HuH-7.5 (cell line): ENCODE data around the gene DMXL2.
"Not testable (repeated sequence)": the region's sequence is repeated elsewhere in the genome, so short reads cannot be mapped to it uniquely, and the experiment has no call there.

ENCODE experiments used
- DNase-seq: peaks from one replicate; pipeline ENCODE4 v3.0.0; 2011; ENCODE audit warnings: low spot score

Gene DMXL2

DNA sequence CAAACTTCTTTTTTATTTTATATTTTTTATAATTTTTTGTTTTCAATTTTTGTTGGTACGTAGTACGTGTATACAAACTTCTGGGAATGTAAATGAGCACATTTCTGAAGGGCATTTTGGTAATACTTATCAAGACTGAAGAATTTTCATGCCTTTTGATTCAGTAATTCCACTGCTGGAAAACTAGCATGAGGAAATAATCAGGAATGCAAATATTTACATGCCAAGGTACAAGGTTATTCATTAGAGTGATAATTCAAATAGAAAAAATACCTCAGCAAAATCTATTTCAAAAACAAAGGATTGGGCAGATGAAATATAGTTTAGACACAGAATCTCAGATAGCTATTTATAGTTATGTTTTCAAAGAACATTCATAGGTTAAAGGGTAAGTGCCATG lies 128.7 kb downstream of the DMXL2 start:
- DNase-seq = no peak

DNA sequence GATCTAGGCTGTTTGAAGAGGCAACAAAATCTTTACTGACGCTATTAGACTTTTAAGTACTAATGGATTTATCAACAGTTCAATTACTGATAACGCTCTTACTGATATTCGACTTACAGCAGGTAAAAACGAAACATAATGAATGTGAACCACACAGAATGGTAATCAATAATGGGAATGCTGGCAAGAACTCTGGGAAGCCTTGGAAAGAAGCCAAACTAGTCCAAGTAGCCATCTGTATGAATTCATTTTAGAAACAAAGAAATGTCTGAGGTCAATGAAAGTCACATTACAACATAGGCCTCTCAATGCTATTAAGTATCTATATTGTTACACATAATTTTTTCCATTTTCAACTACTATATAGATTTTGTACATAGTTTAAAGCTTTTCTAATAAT lies 130.0 kb downstream of the DMXL2 start:
- no peak for DNase-seq

DNA sequence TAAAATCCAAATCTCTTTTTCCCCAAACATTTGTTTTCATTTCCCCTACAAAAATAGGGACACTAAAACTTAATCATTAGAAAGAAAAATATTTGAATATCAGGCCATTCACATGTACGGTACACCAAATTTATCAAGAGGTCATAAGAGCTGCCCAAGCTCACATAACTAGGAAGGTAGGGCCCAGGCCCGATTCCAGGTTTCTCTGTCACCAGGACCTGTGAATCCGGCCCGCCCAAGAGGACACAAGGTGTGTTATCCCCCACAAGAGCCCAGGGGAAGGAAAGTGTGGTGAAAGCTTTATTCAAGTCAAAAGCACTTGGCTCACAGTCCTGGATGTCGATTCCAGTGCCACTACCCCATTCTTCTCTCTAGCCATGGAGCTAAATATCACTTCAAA lies 130.6 kb downstream of the DMXL2 start:
- DNase-seq = no peak

DNA sequence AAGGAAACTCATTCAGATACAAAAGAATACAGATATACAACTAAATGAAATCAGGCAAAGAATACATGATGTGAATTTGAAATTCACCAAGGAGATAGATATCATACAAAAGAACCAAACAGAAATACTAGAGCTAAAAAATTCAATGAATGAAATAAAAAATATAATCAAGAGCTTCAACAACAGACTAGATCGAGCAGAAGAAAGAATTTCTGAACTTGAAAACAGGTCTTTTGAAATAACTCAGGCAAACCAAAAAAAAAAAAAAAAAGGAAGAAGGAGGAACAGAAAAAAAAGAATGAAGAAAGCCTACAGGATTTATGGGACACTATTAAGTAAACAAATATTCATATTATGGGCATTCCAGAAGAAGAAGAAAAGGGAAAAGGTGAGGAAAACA lies 137.8 kb downstream of the DMXL2 start:
- no peak for DNase-seq

DNA sequence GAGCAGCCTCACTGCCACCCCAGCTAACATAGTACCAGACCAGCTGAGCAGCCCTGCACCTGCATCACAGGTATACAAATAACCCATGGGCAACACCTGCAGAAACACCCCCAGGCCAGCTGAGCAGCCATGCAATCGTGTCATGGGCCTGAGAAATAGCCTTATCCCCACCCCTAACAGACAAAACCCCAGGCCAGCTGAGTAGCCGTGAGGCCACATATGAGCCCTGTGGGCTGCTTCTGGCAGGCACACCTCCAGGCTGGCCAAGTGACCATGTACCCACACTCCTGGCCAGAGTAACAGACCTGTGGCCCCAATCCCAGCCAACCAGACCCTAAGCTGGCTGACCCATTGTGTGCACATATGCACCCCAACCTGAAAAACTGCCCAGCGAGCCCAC lies 138.6 kb downstream of the DMXL2 start:
- DNase-seq = no peak

DNA sequence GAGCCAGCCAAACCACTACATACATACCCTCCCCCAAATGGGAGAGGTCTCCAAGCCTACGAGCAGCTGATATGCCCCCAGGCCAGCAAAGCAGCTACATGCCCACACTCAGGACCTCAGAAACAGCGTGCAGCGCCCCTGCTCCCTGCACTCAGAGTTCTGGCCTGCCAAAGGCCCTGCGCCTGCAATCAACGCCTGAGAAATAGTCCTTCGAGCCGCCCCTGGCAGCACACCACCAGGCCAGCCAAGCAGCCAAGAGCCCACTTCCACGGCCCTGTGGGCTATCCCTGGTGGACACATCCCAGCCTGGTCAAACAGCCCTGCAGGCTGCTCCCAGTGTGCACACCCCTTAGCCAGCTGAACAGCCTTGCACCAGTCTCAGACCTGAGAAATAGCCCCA lies 139.1 kb downstream of the DMXL2 start:
- DNase-seq = no peak

DNA sequence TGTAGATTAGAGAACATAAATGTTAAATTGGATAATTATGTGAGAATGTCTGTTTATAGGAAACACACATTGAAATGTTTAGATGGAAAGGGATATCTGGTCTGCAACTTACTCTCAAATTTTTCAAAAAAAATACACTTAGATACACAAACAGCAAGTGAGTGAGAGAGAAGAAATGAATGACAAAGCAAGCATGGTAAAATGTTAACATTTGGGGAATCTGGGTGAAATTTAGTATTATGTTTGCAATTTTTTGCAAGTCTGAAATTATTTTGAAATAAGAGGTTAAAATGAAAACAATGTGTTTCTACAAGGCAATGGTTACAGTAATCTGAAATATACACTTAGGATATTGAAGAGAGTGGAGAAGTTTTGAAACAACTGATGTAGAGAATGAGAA lies 146.8 kb downstream of the DMXL2 start:
- no peak for DNase-seq

DNA sequence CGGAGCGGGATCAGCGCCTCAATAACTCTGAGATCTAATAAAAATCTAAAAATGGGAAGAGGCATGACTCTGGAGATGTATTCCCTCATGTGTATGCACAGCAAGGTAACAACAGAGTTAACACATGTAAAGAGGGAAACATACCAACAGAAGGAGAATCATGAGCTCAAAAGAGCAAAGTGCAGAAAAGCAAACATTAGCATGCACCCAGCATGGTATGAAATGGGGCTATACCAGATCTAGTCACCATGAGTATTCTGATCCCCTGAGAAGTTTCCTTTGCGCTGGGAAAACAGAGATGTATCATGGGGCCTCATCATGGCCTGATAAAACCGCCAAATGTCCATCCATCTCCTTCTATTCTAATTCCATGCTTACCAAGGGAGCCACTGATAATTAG lies 152.1 kb downstream of the DMXL2 start:
- DNase-seq = no peak

DNA sequence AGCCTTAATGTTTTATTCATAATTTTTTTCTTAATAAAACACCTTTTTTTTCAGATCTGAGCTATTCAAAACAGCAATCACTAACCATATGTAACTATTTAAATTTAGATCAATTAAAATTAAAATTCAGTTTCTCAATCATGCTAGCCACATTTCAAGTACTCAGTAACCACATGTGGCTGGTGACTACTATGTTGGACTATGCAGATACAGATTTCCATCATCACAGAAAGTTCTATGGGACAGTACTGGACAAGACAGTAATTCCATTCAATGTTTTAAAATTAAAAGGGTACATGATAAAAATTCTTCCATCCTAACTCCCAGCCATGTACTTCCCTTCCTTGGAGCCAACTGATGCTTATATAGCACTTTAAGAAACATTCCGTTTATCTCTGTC lies 161.8 kb downstream of the DMXL2 start:
- DNase-seq = no peak

DNA sequence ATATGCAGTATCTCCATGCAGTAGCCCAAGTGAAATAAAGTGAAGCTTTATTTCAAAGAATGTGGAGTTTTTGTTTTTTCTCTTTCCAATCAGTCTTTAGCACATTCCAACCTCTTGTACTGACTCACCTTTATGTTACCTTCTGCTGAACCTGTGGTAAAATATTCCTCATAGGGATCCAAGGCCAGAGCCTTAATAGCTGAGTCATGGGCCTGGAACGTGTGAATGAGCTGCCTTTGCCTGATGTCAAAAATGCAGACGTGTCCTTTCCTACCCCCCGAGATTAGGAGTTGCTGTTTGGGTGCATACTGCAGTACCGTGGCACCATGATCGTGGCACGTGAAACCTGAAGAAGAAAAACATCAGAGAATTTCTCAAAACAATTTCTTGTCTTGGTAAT lies 172.6 kb downstream of the DMXL2 start:
- no peak for DNase-seq

DNA sequence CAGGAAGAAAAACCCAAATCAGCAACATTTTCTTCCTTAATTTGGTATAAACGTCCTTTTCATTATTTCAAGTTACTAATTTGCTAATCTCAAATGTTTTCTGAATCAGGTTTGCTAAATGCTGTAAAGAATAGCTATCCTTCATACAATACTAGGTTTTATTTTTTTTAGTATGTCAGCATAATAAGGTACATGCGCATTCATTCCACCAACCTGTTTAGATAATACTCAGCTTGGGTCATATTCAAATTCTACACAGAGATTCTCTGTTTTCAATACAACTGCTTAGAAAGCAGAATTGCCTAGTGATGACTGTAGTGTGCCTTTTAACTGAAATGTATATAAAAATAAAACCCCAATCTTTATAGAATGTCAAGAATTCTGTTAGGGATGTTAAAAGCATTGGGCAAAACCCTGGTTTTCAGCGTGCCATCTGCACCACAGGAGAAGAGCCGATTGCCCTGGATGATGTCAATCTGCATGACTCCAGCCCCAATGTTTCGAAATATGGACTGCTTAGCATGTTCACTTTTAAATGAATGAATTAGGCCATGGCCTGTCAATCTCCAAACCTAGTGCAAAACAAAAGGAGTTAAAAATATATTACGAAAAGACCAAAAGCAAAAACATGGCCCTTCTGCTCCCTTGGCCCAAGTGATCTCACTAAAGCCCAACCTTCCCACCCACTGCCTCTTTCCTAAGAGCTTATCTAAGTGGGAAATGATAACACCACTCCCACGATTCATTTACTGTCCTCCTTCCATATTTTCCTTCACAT lies 173.8 kb downstream of the DMXL2 start:
- DNase-seq = no peak

DNA sequence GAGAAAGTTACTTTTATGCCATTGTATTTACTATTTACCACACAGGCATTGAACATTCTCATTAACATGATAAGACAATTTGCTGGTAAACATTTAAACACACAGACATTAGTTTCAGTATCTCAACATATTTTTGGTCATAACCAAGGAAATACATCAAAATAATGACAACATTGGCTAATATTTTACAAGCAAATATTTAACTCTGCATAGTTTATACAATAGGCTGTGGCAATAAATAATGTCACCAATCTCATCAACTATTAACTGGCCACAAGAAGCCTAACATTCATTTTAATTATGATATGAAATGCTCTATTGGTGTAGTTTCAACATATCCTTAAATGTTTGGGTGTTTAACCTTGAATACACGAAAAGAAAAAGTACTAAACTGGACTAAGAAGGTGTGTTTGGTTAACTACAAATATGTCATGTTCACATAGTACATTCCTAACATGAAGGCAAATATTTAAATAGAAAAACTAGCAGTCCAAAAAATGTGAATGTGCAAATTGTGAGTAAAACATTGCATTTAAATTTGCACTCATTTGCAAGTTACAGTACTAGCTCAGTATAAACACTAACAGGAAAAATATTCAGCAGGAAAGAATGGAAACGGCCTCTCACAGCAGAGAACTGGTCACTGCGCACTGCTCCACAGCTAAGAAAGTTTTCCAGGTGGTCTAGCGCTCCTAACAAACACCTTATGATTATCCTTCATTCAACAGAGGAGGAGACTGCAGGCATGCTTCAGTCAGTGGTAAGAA lies 174.5 kb downstream of the DMXL2 start:
- DNase-seq = no peak

DNA sequence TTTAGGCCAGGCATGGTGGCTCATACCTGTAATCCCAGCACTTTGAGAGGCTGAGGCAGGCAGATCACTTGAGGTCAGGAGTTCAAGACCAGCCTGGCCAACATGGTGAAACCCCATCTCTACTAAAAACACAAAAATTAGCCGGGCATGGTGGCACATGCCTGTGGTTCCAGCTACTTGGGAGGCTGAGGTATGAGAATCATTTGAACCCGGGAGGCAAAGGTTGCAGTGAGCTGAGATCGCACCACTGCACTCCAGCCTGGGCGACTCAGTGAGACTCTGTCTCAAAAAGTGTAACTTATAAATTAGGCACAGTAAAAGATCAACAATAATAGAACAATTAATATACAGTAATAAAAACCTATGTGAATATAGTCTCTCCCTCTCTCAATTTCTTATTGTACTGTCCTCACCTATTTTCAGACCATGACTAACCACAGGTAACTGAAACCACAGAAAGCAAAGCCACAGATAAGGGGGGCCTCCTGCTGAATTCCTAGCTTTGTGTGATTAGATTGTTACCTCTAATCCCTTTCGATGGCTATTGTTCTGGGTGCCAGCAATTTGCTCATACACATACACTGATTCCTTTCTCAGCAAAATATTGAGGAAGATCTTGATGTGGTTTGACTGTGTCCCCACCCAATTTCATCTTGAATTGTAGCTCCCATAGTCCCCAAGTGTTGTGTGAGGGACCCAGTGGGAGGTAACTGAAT lies 176.4 kb downstream of the DMXL2 start:
- not testable (repeated sequence) for DNase-seq

DNA sequence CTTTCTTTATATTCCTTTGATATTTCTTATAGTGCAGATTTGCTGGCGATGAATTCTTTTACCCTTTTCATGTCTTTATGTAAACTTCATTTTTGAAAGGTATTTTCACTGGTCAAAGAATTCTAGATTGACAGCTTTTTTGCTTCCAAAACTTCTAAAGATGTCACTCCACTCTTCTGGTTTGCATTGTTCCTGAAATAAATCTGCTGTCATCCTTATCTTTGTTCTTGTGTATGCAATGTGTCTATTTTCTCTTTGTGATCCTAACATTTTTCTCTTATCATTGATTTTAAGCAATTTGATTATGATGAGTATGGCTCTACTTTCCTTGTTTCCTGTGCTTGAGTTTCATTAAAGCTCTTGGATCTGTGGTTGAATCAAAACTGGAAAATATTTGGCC lies 177.8 kb downstream of the DMXL2 start:
- no peak for DNase-seq

DNA sequence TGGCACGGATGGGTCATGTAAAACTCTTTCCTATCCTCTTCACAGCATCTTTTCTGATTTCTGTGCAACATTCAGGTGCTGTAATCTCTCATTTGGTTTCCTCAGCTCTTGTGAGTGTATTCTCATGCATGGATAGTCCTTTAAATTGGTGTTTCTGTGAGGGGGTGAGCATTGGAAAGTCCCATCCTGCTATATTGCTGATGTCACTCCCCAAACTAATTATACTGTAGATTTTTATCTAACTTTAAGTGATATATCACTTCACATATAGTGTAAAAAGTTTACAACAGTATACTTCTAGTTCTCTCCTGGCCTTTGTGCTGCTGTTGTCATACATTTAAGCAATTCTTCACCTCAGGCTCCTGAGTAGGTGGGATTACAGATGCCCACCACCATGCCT lies 178.5 kb downstream of the DMXL2 start:
- no peak for DNase-seq

DNA sequence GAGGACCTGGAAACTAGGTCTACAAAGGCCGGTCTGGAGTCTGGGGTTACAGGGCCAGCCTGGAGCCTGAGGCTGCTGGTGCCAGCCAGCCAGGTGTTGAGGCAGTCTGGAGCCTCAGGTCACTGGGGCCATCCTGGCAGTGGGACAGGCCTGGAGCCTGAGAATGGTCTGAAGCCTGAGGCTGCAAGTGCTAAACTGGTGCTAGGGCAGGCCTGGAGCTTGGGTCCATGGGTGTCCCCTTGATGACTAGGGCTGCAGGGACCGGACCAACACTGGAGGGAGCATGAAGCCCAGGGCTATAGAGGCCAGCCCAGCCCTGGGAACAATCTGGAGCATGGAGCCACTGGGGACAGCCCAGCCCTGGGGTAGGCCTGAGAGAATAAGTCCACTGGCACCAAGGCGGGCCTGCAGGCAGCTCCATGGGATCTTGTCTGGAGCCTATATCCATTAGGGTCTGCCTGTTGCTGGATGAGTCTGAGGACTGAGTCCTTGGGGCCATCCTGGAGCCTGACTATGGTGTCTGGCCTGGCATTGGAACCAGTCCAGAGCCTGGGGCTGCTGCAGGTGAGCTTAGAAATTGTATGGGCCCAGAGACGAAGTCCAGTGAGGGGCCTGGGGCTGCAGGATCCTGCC lies 179.2 kb downstream of the DMXL2 start:
- no peak for DNase-seq

DNA sequence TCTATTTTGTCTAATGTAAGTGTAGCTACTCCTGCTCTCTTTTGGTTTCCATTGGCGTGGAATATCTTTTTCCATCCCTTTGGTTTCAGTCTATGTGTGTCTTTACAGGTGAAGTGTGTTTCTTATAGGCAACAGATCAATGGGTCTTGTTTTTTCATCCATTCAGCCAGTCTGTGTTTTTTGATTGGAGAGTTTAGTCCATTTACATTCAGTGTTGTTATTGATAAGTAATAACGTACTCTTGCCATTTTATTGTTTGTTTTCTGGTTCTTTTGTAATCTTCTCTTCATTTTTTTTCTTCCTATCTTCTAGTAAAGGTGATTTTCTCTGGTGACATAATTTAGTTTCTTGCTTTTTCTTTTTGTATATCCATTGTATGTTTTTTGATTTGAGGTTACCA lies 184.0 kb downstream of the DMXL2 start:
- DNase-seq = no peak

DNA sequence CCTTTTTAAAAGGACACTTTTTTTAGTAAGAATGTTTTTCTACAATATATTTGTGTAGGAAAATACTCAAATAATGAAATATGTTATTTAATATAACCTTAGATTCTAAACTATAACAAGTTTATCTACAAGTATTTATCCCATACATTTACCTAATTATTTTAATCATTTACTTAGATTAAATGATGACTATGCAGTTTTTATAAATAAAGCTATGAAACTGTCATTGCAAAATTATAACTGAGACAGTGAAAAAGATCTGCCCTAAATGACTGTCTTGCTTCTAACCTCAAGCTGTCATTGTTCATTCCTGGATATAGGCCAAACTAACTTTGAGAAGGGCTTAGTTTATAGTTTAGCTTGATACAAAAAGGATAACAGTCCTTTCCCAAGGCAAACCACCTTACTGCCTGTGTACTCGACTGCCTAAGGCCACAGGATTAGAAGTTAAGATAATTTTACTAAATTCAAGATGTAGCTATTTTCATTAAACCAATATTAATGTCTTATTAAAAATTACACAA lies 197.0 kb downstream of the DMXL2 start:
- no peak for DNase-seq

DNA sequence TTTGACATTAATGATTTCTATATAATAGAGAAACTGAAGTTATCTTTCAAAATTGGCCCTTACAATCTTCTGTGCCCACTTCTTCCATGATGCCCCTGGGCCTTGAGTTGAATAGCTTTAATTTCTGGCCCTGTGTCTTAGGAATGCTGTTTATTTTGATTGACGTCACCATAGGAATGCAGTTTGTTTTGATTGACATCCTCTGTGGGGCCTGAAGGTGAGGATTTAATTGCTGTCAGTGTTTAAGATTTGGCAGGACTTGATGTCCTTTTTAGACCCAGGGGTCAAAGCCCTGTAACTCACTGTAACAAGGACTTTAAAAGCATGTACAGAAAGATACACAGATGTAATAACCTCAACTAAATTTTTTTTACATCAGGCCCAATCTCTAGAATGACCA lies 197.8 kb downstream of the DMXL2 start:
- DNase-seq = no peak

DNA sequence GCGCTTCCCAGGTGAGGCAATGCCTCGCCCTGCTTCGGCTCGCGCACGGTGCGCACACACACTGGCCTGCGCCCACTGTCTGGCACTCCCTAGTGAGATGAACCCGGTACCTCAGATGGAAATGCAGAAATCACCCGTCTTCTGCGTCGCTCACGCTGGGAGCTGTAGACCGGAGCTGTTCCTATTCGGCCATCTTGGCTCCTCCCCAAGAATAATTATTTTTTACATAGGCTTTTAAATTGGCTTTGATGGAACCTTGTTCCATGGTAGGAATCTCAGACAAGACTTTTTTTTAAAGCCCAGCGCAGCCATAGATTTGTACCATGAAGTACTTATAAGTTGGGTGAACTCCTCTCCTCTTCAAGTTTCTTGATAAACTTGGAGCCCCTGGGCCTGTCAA lies 199.5 kb downstream of the DMXL2 start:
- DNase-seq = not testable (repeated sequence)

DNA sequence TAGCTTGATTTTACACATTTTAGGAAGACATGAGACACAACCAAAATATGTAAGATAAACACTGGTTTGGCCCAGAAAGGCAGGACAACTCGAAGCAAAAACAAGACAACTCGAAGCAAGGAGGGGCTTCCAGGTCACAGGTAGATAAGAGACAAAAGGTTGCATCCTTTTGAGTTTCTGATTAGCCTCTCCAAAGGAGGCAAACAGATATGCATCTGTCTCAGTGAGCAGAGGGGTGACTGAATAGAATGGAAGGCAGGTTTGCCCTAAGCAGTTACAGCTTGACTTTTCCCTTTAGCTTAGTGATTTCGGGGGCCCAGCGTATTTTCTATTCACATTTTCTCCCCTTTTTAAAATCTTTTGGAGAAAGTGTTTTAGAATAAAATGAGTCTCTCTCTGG lies 206.4 kb downstream of the DMXL2 start:
- no peak for DNase-seq

DNA sequence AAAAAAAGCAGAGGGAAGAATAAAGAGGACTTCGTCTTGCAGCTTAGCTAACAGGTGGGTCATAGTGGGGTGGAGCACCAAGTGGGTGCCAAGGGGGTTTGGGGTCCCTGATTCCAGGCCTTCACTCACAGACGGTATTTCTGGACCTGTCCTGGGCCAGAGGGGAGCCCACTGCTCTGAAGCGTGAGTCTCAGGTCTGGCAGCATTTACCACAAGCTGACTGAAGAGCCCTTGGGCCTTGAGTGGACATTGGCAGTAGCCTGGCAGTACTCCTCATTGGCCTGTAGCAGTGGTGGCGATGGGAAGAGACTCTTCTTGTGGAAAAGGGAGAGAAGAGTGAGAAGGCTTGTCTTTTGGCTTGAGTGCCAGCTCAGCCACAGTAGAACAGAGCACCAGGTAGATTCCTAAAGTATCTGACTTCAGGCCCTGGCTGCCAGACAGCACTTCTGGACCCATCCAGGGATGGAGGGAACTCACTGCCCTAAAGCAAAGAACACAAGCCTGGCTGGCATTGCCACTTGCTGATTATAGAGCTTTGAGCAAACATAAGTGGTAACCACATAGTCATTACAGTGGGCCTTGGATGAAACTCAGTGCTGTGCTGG lies 208.2 kb downstream of the DMXL2 start:
- DNase-seq = no peak
